GM21737 (cell line): ENCODE measurements around the gene SLC6A16.
"Not testable (repeated sequence)": the region's sequence is repeated elsewhere in the genome, so short reads cannot be mapped to it uniquely, and the experiment has no call there.

Experiments used
- ATAC-seq: cut with Tn5 transposase; IDR thresholded peaks from one replicate; pipeline ENCODE4 v1.9.1; 2021; ENCODE audit warnings: mild to moderate bottlenecking, moderate library complexity; ENCODE audit not compliant: unreplicated experiment

Gene SLC6A16

GRCh38 chr19:49324801-49325576, at the start of gene SLC6A16:
TSS of gene SLC6A16 (minus strand) at chr19:49325191. CDS start at chr19:49311347, 13,844 bp downstream.
- no peak for ATAC-seq

GRCh38 chr19:49373174-49373573, 48.2 kb upstream of the SLC6A16 start:
- ATAC-seq: not testable (repeated sequence)

- ATAC-seq: no peak
Measured at GRCh38 chr19:49371184-49371583, 46.2 kb upstream of the SLC6A16 start.

- no peak for ATAC-seq
Measured at GRCh38 chr19:49368711-49369358, 43.8 kb upstream of the SLC6A16 start.

- ATAC-seq: no peak
Measured at GRCh38 chr19:49366110-49366509, 41.1 kb upstream of the SLC6A16 start.

GRCh38 chr19:49364083-49364737, 39.2 kb upstream of the SLC6A16 start:
- ATAC-seq: no peak

GRCh38 chr19:49363268-49364082, 38.5 kb upstream of the SLC6A16 start, which contains the start of gene DKKL1:
TSS of gene DKKL1 (plus strand) at chr19:49363877. CDS start at chr19:49363999, 122 bp downstream.
- no peak for ATAC-seq

- no peak for ATAC-seq
Measured at GRCh38 chr19:49362929-49363267, 37.9 kb upstream of the SLC6A16 start.

GRCh38 chr19:49362048-49362928, 37.3 kb upstream of the SLC6A16 start, which contains the start of gene TEAD2:
TSS of gene TEAD2 (minus strand) at chr19:49362416. CDS start at chr19:49360075, 2,341 bp downstream.
- ATAC-seq: no peak

GRCh38 chr19:49361438-49362047, 36.6 kb upstream of the SLC6A16 start:
- no peak for ATAC-seq

- ATAC-seq: no peak
Measured at GRCh38 chr19:49359851-49360820, 35.1 kb upstream of the SLC6A16 start.

- ATAC-seq: no peak
Measured at GRCh38 chr19:49357186-49357585, 32.2 kb upstream of the SLC6A16 start.

- no peak for ATAC-seq
Measured at GRCh38 chr19:49356382-49356781, 31.4 kb upstream of the SLC6A16 start.

- ATAC-seq: no peak
Measured at GRCh38 chr19:49355909-49356353, 30.9 kb upstream of the SLC6A16 start.

GRCh38 chr19:49349567-49349966, 24.6 kb upstream of the SLC6A16 start:
- ATAC-seq: no peak

GRCh38 chr19:49348305-49349189, 23.6 kb upstream of the SLC6A16 start:
- ATAC-seq: no peak

- no peak for ATAC-seq
Measured at GRCh38 chr19:49347835-49348234, 22.8 kb upstream of the SLC6A16 start.
